ENCODE data around the gene C1QL4. TPM values are rescaled to one million over a fixed set of nuclear protein-coding genes. Genes with fewer than 3 reads are reported as not detected.

Gene C1QL4
- polyA plus RNA-seq, 1 donor from 2014 or later, result 13.7 TPM

GRCh38 chr12:49344486-49345050, 7.6 kb upstream of the C1QL4 start:
- Histone ChIP-seq H2AFZ (ENCODE audit: low read depth, low read length) (no peak overlapping the region), H3K27me3 (ENCODE audit: insufficient read depth, low read depth, low read length) (peaks cover 93% of the 10 kb centered on the region)

More at GRCh38 chr12:49344486-49345050, 7.6 kb upstream of the C1QL4 start:
- Histone ChIP-seq H3K9me2 (ENCODE audit: insufficient read depth, low read length) (no peaks in the 10 kb centered on the region), H3K9me3 (ENCODE audit: low read length) (no peaks in the 10 kb centered on the region), H3K79me2 (replicated peaks; ENCODE audit: insufficient read depth, low read length) (no peaks in the 10 kb centered on the region), H3K9ac (ENCODE audit: low read length) (peak overlapping the region; percentile 31), H3K4me2 (ENCODE audit: low read length) (no peak overlapping the region), H3F3A (ENCODE audit: insufficient read depth, low read length, poor library complexity, severe bottlenecking) (no peaks in the 10 kb centered on the region), H3K27ac (ENCODE audit: low read length) (no peak overlapping the region), H3K36me3 (ENCODE audit: insufficient read depth, low read length) (no peaks in the 10 kb centered on the region), H4K20me1 (ENCODE audit: insufficient read depth) (no peaks in the 10 kb centered on the region), H3K4me3 (ENCODE audit: low read length) (peak overlapping the region; percentile 60)
- TF ChIP-seq POLR2AphosphoS5 (IDR thresholded peaks at IDR 0.05) (no peak), RAD21 (conservative IDR thresholded peaks at IDR 0.05) (no peak), REST (IDR thresholded peaks at IDR 0.05; ENCODE audit: borderline replicate concordance) (no peak), EZH2 (IDR thresholded peaks at IDR 0.05; ENCODE audit: borderline replicate concordance, insufficient read depth, low read length, poor library complexity, severe bottlenecking) (no peak), MXI1 (conservative IDR thresholded peaks at IDR 0.05; ENCODE audit: poor library complexity, severe bottlenecking) (no peak), CTCF (IDR thresholded peaks at IDR 0.05; ENCODE audit: poor library complexity, severe bottlenecking) (no peak), SMC3 (conservative IDR thresholded peaks at IDR 0.05; ENCODE audit: poor library complexity) (no peak), TAF1 (IDR thresholded peaks at IDR 0.05; ENCODE audit: low read depth) (no peak), EP300 (conservative IDR thresholded peaks at IDR 0.05; ENCODE audit: poor library complexity, severe bottlenecking) (no peak)
